Measurements from ENCODE around the gene REP15. TPM values are rescaled to one million over a fixed set of nuclear protein-coding genes. Genes with fewer than 3 reads are reported as not detected.

REP15 gene
- total RNA-seq, 2 experiments from 2014 or later: not detected

DNA sequence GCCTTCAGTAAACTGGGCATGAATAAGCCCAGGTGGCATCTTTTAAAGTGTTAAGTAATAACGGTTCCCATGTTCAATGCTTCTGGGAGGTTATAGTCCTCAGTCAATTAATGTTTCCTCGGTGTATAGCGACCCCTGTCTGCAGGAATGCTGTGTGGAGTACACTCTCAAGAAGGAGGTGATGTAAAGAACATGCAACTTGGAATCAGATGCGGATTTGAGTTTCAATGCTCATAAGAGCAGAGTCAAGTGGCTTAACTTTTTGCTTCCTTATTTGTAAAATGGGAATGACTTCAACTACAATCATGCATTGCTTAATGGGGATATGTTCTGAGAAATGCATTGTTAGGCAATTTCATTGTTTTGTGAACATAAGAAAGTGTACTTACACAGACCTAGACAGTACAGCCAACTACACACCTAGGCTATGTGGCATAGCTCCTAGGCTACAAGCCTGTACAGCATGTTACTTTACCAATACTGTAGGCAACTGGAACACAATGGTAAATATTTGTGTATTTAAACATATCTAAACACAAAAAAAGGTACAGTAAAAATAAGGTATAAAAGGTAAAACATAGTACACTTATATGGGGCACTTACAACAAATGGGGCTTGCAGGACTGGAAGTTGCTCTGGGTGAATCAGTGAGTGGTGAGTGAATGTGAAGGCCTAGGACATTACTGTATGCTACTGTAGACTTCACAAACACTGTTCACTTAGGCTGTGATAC lies 7.6 kb downstream of the REP15 start:
- Histone ChIP-seq H3K79me2 (ENCODE audit: insufficient read depth, low read depth, low read length) (no peaks in the 10 kb centered on the region), H3K27ac (ENCODE audit: low read depth, low read length, poor library complexity, severe bottlenecking) (no peak overlapping the region), H3K9me2 (ENCODE audit: insufficient read depth, low read length) (no peaks in the 10 kb centered on the region), H3K36me3 (ENCODE audit: insufficient read depth, low read length) (no peaks in the 10 kb centered on the region), H2AFZ (ENCODE audit: low read length) (peak overlapping the region; percentile 14; the same call in 1 of the 2 replicates), H3K4me3 (ENCODE audit: low read depth, low read length, poor library complexity, severe bottlenecking) (no peak overlapping the region), H3K4me1 (ENCODE audit: insufficient read depth, low read length, poor library complexity, severe bottlenecking) (no peaks in the 10 kb centered on the region), H3K9me3 (ENCODE audit: low read length) (no peaks in the 10 kb centered on the region), H3K4me2 (ENCODE audit: low read length) (no peak overlapping the region), H4K20me1 (ENCODE audit: insufficient read depth, low read length) (no peaks in the 10 kb centered on the region)
- peak; percentile 77 for DNase-seq (ENCODE audit: low spot score)
- ChIA-PET CTCF (ENCODE audit: unreplicated experiment) (no interaction called here), POLR2A (interaction anchor here (0.7 to 1.1 kb wide), 2 partner anchors 270 to 507 kb away, joined by 3 to 5 read pairs; no protein-coding TSS in a partner anchor)
- TF ChIP-seq, protein P1, sequence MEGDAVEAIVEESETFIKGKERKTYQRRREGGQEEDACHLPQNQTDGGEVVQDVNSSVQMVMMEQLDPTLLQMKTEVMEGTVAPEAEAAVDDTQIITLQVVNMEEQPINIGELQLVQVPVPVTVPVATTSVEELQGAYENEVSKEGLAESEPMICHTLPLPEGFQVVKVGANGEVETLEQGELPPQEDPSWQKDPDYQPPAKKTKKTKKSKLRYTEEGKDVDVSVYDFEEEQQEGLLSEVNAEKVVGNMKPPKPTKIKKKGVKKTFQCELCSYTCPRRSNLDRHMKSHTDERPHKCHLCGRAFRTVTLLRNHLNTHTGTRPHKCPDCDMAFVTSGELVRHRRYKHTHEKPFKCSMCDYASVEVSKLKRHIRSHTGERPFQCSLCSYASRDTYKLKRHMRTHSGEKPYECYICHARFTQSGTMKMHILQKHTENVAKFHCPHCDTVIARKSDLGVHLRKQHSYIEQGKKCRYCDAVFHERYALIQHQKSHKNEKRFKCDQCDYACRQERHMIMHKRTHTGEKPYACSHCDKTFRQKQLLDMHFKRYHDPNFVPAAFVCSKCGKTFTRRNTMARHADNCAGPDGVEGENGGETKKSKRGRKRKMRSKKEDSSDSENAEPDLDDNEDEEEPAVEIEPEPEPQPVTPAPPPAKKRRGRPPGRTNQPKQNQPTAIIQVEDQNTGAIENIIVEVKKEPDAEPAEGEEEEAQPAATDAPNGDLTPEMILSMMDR (conservative IDR thresholded peaks at IDR 0.05; ENCODE audit: low read length): peak; percentile 98
- no peak for TF ChIP-seq EZH2phosphoT487 (IDR thresholded peaks at IDR 0.05; ENCODE audit: borderline replicate concordance, low read depth, low read length)
- intact Hi-C loops (cut with micrococcal nuclease; ENCODE audit: unreplicated experiment): loop anchor here (1.0 to 5.0 kb wide), 4 partner anchors 52 to 682 kb away; partner anchors contain the start of genes MED21 and PPFIBP1
- no TSS peak for BruUV-seq (replicated peaks)

DNA sequence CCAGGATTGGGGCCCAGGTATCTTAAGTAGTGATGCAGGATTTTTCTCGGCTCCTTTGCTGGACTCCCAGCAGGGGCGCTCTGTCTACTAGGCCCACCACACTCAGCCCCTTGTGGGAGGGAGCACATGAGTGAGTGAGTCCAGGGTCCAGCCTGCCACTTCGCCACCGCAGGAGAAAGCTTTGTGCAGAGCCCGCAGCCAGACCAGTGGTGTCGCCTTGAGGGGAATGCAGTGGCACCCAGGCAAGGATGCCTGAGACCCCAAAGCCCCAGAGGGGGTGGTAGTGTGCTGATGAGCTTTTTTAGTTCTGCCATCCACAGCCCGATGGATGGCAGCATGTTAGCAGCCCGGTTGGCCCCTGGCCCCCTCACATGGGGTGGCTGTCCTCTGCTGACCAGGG lies 9.0 kb downstream of the REP15 start:
- H3K4me1 ChIP-seq (ENCODE audit: insufficient read depth, low read length, poor library complexity, severe bottlenecking): peaks cover 5% of the 10 kb centered on the region
- no peak for DNase-seq (ENCODE audit: low spot score)
- no peak overlapping the region for H3K4me2 ChIP-seq (ENCODE audit: low read length)
- intact Hi-C loops (cut with micrococcal nuclease; ENCODE audit: unreplicated experiment): no loop called here
- no peak overlapping the region for H3K27ac ChIP-seq (ENCODE audit: low read depth, low read length, poor library complexity, severe bottlenecking)
- no peaks in the 10 kb centered on the region for H3K9me2 ChIP-seq (ENCODE audit: insufficient read depth, low read length)
- H3K36me3 ChIP-seq (ENCODE audit: insufficient read depth, low read length): no peaks in the 10 kb centered on the region
- CTCF ChIA-PET (ENCODE audit: unreplicated experiment): no interaction called here
- H3K9me3 ChIP-seq (ENCODE audit: low read length): no peaks in the 10 kb centered on the region
- no peak for TF ChIP-seq EZH2phosphoT487 (IDR thresholded peaks at IDR 0.05; ENCODE audit: borderline replicate concordance, low read depth, low read length)
- TF ChIP-seq, protein P1 (conservative IDR thresholded peaks at IDR 0.05; ENCODE audit: low read length): no peak; the same call in 1 of the 2 replicates
- no peak overlapping the region for H3K4me3 ChIP-seq (ENCODE audit: low read depth, low read length, poor library complexity, severe bottlenecking)
- peaks cover 2% of the 10 kb centered on the region; the same call in 1 of the 2 replicates for H3K79me2 ChIP-seq (ENCODE audit: insufficient read depth, low read depth, low read length)
- POLR2A ChIA-PET: no interaction called here
- no TSS peak for BruUV-seq (replicated peaks)
- no peaks in the 10 kb centered on the region for H4K20me1 ChIP-seq (ENCODE audit: insufficient read depth, low read length)
- H2AFZ ChIP-seq (ENCODE audit: low read length): no peak overlapping the region

DNA sequence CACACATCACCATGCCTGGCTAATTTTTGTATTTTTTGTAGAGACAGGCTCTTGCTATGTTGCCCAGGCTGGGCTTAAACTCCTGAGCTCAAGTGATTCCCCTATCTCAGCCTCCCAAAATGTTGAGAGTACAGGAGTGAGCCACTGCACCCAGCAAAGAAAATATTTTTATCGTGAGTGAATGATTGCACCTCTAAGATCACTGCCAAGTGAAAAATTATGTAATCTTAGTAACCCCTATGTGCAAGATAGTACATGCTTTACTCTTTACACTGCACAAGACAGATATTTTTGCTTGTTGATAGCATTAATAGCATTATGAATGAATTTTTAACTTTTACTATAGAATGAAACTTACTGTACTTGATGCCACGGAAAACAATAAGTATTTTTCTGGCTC lies 11.0 kb downstream of the REP15 start:
- H3K36me3 ChIP-seq (ENCODE audit: insufficient read depth, low read length): no peaks in the 10 kb centered on the region
- no peak overlapping the region for H2AFZ ChIP-seq (ENCODE audit: low read length)
- no peak overlapping the region for H3K27ac ChIP-seq (ENCODE audit: low read depth, low read length, poor library complexity, severe bottlenecking)
- POLR2A ChIA-PET: interaction anchor here (0.6 to 1.2 kb wide), 3 partner anchors 25 to 527 kb away, joined by 3 read pairs; no protein-coding TSS in a partner anchor
- peaks cover 13% of the 10 kb centered on the region for H3K4me1 ChIP-seq (ENCODE audit: insufficient read depth, low read length, poor library complexity, severe bottlenecking)
- intact Hi-C loops (cut with micrococcal nuclease; ENCODE audit: unreplicated experiment): no loop called here
- no TSS peak for BruUV-seq (replicated peaks)
- peaks cover 19% of the 10 kb centered on the region for H3K79me2 ChIP-seq (ENCODE audit: insufficient read depth, low read depth, low read length)
- TF ChIP-seq EZH2phosphoT487 (IDR thresholded peaks at IDR 0.05; ENCODE audit: borderline replicate concordance, low read depth, low read length): no peak
- TF ChIP-seq, protein P1 (conservative IDR thresholded peaks at IDR 0.05; ENCODE audit: low read length): no peak
- no peak overlapping the region for H3K4me3 ChIP-seq (ENCODE audit: low read depth, low read length, poor library complexity, severe bottlenecking)
- H4K20me1 ChIP-seq (ENCODE audit: insufficient read depth, low read length): no peaks in the 10 kb centered on the region; the same call in 1 of the 2 replicates
- DNase-seq (ENCODE audit: low spot score): no peak
- H3K4me2 ChIP-seq (ENCODE audit: low read length): no peak overlapping the region
- no peaks in the 10 kb centered on the region for H3K9me2 ChIP-seq (ENCODE audit: insufficient read depth, low read length)
- no peaks in the 10 kb centered on the region for H3K9me3 ChIP-seq (ENCODE audit: low read length)
- CTCF ChIA-PET (ENCODE audit: unreplicated experiment): no interaction called here

Data from OCI-LY7 (cell line).